Glomerular visceral epithelial cell (primary cell): ENCODE data around the gene MTA3.

Experiments used
- DNase-seq: peaks from one replicate; pipeline ENCODE4 v3.0.0-alpha.2; 2016; ENCODE audit errors: extremely low spot score

Gene MTA3

DNA sequence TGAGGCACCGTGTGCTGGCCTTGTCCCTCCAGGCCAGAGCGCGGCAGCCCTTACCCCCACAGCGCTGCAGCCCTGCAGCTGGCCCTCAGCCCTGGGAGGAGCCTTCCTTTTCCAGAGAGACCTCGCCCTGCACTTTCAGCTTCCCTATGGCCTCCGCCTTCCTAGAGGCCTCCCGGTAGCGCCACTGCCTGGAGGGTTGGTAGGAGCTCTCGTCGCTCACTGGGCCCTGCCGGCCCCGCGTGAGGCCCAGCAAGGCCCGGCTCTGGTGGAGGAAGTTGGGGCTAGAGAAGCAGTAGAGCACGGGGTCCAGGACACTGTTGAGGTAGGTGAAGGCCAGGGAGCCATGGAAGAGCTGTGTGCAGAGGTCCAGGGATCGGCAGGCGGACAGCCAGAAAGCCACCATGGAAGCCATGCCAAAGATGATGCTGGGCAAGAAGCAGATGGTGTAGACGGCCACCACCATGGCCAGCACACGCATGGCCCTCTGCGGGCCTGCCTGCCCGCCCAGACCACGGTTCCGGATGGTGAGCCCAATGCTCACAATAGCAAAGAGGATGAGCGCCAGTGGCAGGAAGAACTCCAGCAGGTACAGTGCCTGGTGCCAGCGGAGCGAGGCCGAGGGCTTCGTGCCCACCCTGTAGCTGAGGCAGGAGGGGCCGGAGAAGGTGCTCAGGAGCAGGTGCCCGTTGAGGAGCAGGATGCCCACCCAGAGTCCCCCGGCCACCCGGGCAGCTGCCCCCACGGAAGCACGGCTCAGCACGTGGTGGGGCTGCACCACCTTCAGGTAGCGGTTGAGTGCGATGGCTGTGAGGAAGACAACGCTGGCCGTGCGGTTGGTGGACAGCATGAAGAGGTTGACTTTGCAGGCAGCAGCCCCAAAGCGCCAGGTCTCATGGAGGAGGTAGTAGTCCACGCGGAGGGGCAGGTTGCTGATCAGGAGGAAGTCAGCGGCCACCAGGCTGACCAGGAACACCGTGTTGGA, 194.7 kb downstream of the MTA3 start:
- DNase-seq = no peak

DNA sequence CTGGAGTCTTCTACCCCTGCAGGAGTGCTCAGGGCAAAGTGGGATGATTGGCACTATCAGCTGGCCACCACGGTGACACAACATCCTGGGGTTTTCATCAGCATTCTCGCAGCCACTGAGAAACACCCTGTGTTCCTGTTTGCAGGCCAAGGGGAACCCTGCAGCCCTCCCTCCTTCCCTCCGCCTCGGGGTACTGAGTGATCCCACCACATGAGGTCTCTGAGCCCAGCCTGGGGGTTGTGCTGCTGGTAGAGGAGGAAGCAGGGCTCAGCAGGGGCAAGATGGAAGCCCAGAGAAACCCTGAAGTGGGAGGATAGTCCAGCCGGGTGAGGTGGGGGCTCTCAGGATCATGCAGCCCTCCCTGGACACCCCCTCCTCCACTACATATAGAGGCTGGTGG, 195.7 kb downstream of the MTA3 start, which contains the start of gene OXER1:
OXER1 (minus strand) TSS at position 40 of the 400 bp plus-strand sequence. CDS start 73 bp downstream, outside the sequence.
- DNase-seq = no peak

DNA sequence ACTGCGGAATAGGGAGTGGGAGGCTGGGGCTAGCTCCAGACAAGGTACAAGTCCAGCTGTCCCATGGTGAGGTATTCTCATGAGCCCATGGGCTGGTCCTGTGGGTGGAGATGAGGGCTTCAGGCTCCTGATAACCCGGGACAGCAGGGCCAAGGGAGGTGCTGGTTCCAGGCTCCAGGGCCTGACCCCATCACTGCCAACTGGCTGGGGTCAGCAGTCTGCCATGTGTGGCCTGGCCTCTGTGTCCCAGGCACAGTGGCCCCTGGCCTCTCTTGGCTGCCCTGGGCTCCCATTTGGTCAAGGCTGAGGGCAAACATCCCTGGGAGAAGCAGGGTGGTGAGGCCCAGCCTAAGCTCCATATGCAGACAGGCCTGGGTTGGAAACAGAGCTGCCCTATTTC, 196.5 kb downstream of the MTA3 start:
- no peak for DNase-seq

DNA sequence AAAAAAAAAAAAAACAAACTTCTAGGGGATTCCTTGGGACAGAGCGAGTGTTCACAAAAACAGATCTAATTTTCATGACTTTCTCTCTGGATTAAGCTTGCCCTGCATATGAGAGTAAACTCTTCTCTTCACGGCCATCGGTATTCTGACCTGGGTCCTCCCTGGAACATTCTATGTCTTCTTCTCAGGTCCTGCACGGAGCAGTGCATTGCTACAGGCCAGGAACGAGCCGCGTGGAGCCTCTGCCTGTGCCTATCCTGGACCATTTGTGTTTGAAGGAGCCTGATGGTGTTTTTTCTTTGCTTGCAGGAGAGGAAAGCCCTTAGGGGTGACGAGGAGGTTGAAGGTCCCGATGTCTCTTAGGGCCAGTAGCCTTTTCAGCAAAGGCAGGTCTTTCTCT, 197.3 kb downstream of the MTA3 start:
- DNase-seq = no peak

DNA sequence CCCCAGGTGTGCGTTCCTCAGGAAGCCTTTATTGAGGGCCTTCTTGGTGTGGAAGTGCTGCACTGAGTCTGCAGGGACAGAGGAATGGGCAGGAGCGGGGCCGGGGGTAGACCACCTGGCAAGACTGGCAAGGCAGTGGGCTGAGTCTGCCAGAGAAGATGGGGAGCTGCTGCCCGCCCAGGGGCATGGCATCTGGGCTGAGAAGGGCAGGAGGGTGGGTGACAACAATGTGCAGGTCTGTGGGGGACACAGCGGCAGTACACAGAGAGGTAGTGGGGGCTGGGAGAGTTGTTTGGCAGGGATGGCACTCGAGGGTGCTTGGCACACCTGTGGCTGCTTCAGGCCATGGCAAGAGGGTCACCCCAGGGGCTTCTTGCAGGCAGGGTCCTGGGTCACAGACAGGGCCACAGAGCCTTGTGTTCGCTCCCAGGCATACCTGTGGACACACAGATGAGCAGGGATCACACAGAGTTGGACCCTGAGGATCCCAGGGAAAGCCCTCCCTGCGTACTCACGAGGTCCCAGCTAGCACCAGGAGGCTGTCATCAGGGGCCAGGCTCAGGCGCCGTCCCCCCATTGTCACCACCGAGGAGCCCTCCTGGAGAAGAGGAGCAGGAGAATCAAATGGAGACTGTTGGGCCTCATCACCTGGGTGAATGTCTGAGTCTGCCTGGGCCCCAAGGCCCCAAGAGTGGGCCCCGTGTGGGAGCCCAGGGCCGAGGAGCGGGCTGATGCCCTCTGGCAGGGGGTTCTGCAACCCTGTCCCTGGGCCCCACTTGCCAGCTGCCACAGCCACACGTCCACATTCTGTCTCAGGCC, 198.9 kb downstream of the MTA3 start:
- no peak for DNase-seq

DNA sequence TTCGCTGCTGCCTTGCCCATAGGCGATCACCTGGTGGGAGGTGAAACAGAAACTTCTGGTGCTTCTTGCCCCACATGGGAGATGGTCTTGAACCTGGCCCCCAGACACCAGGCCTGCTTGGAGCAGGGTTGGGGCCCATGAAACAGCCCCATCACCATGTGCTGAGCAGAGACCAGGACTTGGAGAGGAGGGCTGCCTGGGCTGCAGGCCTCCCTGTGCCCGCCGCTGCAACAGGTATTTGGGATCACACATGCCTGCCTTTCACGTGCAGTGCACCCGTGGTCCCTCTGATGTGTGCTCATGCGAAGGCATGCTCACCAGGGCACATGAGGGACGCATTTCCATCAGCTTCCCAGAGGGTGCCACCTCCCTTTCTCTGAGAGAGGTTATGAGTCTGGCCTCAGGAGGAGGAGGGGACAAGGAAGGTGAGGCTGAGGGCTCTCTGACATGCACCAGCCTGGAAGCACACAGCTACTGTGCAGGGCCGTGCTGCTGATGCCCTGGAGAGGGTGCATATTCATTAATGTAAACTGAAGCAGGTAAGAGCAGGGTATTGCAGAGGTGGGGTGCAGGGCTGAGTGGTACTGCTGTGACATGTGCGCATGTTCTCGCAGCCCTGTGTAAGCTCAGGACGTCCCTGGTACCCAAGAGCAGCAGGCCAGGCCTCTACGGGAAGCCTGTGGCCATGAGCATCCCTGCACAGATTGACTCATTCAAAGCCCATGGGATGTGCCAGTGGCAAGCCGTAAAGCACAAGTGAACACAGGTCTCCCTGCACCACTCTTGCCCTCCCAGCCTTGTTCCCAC, 199.7 kb downstream of the MTA3 start:
- no peak for DNase-seq

DNA sequence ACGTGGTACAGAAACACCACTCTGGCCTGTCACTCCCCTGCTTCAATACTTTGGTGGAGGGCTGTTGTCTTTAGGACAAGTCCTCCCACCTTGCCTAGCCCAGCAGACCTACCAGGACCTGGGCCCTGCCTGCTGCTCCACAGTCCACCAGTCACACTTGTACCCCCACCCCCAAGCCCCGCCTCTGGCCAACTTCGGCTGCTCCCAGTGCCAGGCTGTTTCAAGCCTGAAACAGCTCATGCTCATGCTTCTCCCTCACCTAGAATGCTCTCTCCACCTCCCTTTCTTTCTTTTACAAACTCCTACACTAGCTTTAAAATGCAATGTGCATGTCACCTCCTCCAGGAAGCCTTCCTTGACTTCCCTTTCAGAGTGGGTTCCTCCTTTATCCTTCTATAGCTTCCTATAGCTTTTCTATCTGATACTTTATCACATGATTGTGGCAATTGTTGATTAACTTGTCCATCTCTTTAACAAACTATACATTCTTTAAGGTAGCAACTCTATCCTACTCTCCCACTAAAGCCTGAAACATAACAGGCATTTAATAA, 200.3 kb downstream of the MTA3 start:
- DNase-seq = no peak

DNA sequence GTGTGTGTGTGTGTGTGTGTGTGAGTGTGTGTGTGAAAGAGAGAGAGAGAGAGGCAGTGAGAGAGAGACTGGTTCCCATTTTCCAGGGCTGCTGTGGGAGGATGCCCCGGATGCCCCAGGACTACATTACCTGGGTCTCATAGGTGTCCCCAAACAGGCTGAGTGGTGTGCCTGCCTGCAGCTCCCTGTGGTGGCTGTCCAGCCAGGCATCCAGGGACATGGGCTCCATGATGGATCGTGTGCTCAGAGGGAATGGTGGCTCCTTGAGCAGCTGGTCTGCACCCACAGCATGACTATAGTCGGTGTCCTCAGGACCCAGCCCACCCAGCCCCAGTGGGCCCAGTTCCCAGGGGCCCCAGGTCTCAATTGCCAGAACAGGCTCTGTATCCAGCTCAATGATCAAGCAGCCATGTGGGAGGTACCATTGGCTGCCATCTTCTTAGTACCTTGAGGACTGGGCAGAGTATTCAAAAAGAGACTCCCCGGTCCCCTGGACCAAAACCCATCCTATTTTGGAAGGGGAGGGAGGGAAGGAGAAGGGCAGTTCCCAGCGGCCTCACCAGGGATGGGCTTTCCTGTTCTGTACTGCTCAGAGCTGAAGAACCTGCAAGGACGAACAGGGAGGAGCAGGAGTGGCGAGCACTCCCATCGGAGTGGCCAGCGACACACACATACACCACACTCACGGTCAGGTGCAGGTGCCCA, 201.3 kb downstream of the MTA3 start:
- no peak for DNase-seq

DNA sequence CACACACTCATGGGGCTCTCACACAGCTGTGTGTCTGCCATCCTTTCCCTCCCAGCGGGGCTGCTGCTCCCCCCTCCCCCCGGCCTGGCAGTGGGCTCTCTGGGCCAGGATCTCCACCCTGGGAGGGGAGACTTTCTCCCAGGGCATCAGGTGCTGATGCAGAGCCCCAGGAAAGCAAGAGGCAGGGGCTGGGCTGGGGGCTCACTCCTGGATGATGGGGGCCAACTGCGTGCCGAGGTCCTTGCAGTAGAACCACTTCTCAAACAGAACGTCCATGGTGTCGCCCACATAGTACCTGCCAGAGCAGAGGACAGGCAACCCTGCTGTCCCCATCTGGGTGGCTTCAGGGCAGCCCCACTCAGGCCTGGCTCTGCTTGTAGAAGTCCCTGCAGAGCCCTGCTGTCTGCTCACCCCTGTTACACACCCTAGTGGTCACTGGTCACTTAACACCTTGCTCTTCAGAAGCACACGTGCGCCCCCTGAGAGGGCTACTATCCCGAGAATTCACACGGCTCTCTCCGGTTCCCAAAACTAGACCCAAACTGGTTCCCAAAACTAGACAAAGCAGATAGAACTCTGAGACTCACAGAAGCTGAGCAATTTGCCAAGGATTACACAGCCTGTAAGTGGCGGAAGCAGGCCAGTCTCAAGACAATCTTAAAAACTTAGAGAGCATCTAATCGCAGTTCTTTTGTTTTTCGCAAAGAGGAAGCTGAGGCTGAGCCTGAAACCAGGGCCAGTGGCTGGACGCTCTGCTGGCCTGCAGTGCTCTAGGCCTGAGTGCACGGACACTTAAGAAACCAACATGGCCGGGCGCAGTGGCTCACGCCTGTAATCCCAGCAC, 202.1 kb downstream of the MTA3 start:
- peak; percentile 22 for DNase-seq

DNA sequence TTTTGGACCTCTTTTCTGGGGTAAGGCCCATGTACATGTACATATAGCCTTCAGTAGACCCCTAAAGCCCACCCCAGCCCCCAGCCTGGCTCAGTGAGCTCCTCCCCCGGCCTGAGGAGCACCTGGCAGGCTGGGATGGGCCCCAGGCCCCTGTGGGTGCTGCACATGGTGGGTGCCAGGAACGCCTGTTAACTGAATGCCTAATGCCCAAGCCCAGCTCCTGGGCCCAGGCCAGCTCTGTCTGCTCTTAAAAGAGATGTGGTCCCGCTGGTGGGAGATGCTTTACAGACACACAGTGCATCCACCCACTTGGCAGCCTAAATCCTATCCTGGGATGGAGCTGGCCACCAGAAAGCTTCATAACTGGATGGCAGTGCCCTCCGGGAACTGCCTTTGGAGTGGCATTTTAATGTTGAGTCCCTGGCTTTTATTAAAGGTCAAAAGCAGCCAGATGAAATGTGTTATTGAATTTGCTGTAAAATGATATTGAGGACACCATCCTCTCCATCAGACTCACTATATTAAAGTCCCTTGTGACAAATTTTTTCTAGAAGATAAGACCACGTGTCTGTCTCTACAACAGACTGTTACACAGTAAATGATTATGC, 203.2 kb downstream of the MTA3 start:
- DNase-seq = no peak

DNA sequence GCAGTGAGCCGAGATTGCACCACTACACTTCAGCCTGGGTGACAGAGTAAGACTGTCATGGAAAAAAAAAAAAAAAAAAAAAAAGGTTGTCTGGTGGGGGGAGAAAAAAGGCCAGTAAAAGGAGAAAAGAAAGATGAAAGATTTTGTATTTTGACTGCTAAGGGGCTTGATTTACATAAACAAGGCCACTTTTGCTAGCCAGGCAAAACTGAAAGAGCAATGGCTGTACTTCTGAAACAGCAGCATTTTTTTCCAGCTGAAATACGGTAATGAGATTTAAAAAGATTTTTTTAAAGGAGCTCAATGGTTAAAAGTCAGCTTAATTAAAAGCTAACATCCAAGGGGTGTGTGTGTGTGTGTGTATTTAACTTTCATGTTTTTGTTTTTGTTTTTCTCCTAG, 206.8 kb downstream of the MTA3 start:
- DNase-seq = no peak

DNA sequence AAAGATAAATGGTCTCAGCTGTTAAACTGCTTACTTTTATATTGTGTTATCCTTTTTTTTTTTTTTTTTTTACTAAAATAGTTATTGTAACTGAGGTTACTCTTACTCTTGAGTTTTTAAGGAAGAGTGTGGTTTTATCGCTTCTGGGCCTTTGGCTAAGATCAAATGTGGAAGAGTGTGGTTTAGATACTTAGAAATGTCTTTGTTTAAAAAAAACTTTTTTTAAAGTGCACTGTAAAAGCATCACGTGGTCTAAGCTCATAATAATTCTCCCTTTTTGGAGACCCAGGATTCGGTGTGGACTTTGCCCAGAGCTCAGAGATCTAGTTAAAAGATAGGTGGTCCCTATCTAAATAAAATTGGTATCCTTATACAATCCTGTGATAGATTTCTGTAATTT, 207.4 kb downstream of the MTA3 start:
- DNase-seq = no peak

DNA sequence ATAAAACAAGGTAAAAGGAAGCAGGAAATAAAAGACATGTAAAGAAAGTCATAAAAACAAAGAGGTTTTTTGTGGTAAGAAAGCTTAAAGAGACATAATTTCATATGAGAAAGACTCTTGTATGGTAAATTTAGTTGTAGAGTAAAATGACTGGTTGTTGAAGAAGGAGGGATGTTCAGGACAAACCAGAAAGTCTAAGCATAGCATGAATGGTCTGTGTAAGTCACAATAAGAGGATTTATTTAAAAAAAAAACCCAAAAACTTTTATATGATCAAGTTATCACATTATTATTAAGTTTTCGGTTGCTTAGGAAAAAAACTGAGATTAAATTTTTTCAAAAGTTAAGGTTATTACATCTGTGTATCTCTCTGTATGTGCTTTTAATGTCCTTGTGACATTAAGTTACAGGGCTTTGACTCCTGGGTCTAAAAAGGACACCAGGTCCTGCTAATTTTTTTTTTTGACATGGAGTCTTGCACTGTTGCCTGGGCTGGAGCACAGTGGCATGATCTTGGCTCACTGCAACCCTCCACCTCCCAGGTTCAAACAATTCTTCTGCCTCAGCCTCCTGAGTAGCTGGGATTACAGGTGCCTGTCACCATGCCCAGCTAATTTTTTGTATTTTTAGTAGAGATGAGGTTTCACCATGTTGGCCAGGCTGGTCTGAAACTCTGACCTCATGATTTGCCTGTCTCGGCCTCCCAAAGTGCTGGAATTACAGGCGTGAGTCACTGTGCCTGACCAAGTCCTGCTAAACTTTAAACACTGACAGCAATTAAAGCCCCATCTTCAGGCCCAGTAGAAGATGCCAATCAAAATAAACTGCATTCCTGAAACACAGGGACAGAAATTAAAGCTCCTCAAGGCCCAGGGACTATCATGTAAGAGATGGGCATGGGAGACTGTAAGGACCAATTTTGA, 209.7 kb downstream of the MTA3 start:
- peak; percentile 60 for DNase-seq

DNA sequence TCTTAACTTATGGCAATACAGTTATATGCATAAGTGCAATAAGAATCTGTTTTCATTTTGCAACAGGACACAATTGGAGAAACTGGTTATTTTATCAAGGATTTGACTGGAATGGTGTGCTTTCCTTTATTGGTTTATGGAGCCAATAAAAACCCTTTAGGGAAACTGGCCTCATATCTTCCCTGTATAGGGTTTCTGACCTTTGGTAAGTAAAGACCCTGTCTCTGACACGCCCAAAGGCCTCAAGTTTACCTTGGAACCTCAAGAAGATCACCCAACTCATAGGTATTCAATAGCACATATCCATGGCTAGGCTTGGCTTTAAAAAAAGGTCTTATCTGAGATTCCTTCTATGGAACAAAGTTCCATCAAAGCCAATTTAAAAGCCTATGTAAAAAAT, 212.7 kb downstream of the MTA3 start:
- no peak for DNase-seq

DNA sequence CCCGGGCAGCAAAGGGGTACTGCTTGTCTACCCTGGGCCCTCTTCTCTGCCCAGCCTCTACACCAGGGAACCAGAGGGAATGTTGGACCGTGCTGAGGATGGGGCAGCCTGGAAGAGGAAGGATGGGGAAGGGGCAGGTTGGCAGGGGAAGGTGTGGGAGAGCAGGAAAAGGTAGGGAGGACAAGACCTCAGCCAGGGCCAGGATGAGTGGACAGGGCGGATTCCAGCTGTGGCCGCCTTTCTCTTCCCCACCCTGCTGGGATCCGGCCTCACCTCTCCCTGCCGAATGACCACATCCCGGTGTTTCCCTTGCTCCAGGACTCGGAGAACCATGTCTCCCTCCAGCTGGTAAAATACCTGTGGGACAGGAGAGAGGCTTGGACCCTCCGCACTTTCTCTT, 215.1 kb downstream of the MTA3 start:
- no peak for DNase-seq

DNA sequence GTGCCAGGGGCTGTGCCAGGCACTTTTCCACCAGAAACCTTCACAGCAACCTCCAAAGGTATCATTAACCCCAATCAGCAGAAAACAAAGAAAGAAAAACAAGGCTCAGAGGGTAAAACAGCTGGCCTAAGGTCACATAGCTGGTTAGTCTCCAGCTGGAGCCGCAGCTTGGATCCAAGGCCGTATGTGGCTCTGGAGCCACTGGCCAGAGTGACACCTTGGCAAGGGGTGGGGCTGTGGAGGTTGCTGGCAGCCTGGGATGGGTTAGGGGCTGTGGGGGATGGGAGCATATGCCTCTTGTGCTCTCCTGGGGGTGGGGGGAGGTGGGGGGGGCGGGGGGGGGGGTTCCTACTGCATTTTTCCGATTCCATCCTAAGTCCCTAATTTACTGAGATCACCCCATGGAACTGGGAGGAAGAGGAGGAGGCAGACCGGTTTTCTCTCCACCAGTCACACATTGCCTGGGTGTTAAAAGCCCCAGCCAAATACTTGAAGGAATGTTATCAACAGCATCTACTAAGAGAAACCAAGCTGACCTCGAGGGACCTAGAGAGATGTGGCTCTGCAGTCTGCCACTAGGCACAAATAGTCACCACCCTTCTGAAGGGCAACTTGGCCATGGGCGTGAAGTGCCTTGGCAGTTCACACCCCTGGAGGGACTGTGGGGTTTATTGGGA, 215.9 kb downstream of the MTA3 start:
- DNase-seq = no peak

DNA sequence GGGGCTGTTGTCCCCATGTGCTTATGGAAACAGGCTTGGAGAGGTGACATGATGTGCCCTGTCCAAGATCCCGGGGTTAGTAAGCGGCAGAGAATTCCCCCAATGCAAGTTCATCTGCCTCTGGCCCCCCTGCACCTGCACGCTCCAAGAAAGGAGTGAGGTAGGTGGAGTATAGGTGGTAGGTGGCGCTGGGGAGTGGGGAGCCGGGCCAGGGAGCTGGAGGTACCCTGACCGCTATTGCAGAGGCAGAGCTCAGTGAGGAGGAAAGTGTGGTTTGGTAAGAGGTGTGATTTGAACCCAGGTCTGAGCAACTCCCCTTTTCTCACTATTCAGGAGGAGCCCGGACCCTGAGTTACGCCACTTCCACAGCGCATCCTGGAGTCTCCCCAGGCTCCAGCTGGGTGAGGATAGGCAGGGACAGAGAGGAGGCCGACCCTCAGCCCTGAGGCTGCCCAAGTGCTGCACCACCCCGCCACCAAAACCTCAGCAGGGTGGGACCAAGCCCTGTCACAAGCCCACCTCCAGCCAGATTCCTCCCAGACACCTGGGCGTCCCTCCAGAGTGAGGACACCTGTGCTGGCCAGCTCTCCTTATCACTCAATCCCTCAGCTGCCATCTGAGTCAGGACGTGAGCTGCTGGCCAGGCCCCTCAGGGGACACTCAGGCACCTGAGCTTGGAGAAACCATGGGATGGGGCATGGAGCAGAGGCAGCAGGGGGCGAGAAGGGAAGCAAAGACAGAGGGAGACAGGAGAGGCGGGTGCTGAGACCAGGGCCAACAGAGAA, 218.3 kb downstream of the MTA3 start:
- no peak for DNase-seq
